DMS 273 treated with DMSO at 0.1 percent for 48 hours (cell line): ENCODE data around the gene A4GNT.

ENCODE experiments used
- DNase-seq: peaks from one replicate; lab custom pipeline; 2025; lab: John Stamatoyannopoulos, UW

The A4GNT gene

DNA sequence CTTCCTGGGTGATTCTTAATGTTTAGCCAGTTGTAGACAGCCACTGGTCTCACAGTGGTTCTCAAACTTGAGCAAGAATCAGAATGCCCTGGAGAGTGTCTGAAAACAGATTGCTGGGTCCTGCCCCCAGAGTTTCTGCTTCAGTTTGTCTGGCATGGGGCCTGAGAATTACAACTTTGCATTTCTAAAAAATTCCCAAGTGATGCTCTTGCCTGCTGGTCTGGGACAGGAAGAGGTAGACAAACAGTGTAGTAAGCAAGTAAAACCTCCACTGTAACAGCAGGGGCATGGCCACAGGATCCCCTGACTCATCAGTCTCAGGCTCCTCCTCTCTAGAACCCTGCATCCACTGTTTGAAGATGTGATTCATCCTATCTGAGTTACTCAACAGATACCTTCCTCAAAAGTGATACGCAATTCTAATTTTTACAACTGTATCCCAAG is 53.3 kb downstream of the A4GNT start:
- DNase-seq, result no peak

DNA sequence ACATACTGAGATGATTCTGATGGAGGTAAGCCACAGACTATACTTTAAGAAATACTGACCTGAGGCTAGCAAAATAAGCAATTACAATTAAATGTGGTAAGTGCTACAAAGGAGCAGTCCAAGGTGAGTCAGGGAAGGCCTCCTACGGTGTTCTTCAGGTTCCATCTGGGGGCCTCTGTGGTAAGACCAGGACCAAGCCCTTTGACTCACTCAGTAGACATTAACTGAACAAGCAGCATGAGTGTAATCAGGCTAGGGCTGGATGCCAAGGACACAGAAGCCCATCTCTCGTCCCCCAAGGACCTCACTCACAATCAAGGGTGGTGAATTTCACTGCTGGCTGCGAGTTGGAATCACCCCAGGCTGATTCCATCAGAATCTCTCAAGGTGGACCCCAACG is 54.1 kb downstream of the A4GNT start:
- DNase-seq, result no peak
